ENCODE results near the gene ERN2. TPM values are rescaled to one million over a fixed set of nuclear protein-coding genes. Genes with fewer than 3 reads are reported as not detected.

ERN2 gene
- total RNA-seq, 4 donors from 2014 or later = 70.1 to 149 (median 92.3) TPM

GRCh38 chr16:23710008-23710407, 3.0 kb downstream of the ERN2 start:
- Histone ChIP-seq H3K27me3 (no peaks in the 10 kb centered on the region), H3K9me3 (peaks cover 0 to 11% (median 0%) of the 10 kb centered on the region in 4 donors), H3K4me3 (no peak overlapping the region), H3K27ac (no peak overlapping the region), H3K36me3 (peaks cover 0 to 10% (median 0%) of the 10 kb centered on the region in 3 donors), H3K4me1 (no peaks in the 10 kb centered on the region)
- TF ChIP-seq CTCF (IDR thresholded peaks at IDR 0.05) (no peak), POLR2A (IDR thresholded peaks at IDR 0.05) (no peak)
- DNase-seq = no peak

- no peaks in the 10 kb centered on the region for H3K27me3 ChIP-seq
- H3K4me1 ChIP-seq = no peaks in the 10 kb centered on the region
- H3K36me3 ChIP-seq = peaks cover 0 to 12% (median 0%) of the 10 kb centered on the region in 3 donors
These were observed 3.5 kb downstream of the ERN2 start for GRCh38 chr16:23709536-23709935.

GRCh38 chr16:23706439-23706838, 6.6 kb downstream of the ERN2 start:
- Histone ChIP-seq H3K4me1 (no peaks in the 10 kb centered on the region), H3K4me3 (no peak overlapping the region), H3K27ac (no peak overlapping the region), H3K36me3 (peaks cover 0 to 16% (median 0%) of the 10 kb centered on the region in 3 donors), H3K27me3 (no peaks in the 10 kb centered on the region), H3K9me3 (peaks cover 0 to 11% (median 0%) of the 10 kb centered on the region in 4 donors)
- TF ChIP-seq CTCF (IDR thresholded peaks at IDR 0.05) (no peak), POLR2A (IDR thresholded peaks at IDR 0.05) (no peak)
- DNase-seq = no peak

More at GRCh38 chr16:23709536-23709935, 3.5 kb downstream of the ERN2 start:
- peaks cover 0 to 11% (median 0%) of the 10 kb centered on the region in 4 donors for H3K9me3 ChIP-seq
- TF ChIP-seq POLR2A (IDR thresholded peaks at IDR 0.05) = no peak
- no peak for TF ChIP-seq CTCF (IDR thresholded peaks at IDR 0.05)
- no peak overlapping the region for H3K4me3 ChIP-seq
- no peak for DNase-seq
- H3K27ac ChIP-seq = no peak overlapping the region

- H3K27ac ChIP-seq = no peak overlapping the region
- H3K4me1 ChIP-seq = peaks cover 0 to 3% (median 0%) of the 10 kb centered on the region in 4 donors
- H3K9me3 ChIP-seq = peaks cover 0 to 11% (median 0%) of the 10 kb centered on the region in 4 donors
- H3K36me3 ChIP-seq = peaks cover 0 to 16% (median 0%) of the 10 kb centered on the region in 3 donors
- no peaks in the 10 kb centered on the region for H3K27me3 ChIP-seq
- TF ChIP-seq POLR2A (IDR thresholded peaks at IDR 0.05) (no peak), CTCF (IDR thresholded peaks at IDR 0.05) (no peak)
- no peak for DNase-seq
- no peak overlapping the region for H3K4me3 ChIP-seq
These were observed 7.5 kb downstream of the ERN2 start for GRCh38 chr16:23705517-23705902.

- Histone ChIP-seq H3K4me1 (peaks cover 0 to 5% (median 0%) of the 10 kb centered on the region in 4 donors), H3K36me3 (peaks cover 0 to 14% (median 0%) of the 10 kb centered on the region in 3 donors), H3K27ac (no peak overlapping the region), H3K9me3 (peaks cover 0 to 6% (median 0%) of the 10 kb centered on the region in 4 donors), H3K27me3 (no peaks in the 10 kb centered on the region), H3K4me3 (no peak overlapping the region)
- no peak for TF ChIP-seq CTCF (IDR thresholded peaks at IDR 0.05)
- no peak for TF ChIP-seq POLR2A (IDR thresholded peaks at IDR 0.05)
- no peak for DNase-seq
These were observed 8.1 kb downstream of the ERN2 start for GRCh38 chr16:23704772-23705516.

Data from Peyer's patch (tissue), 4 donors.